ENCODE data around the gene LRRC49. TPM values are rescaled to one million over a fixed set of nuclear protein-coding genes. Genes with fewer than 3 reads are reported as not detected.
A peak's percentile ranks its signal among the peaks of the same experiment; 100 is the strongest.

The LRRC49 gene
- total and polyA plus RNA-seq, 2 of the 4 experiments (the other 2 are of a cell fraction): 8.6 to 16.8 TPM

GRCh38 chr15:71066983-71067382 lies 174.4 kb downstream of the LRRC49 start:
- H4K91ac ChIP-seq (ENCODE audit: insufficient read depth, low read depth, low read length): no peak overlapping the region
- no peaks in the 10 kb centered on the region for H3K36me3 ChIP-seq (ENCODE audit: control insufficient read depth, insufficient read depth, low read length)
- POLR2A ChIA-PET (ENCODE audit: unreplicated experiment): no interaction called here
- 0 out of 2 replicates have a peak overlapping the region, but pooled peaks have one; percentile 12 for H3K14ac ChIP-seq (replicated peaks; ENCODE audit: low read depth, low read length)
- peak overlapping the region in 1 of 2 experiments; percentile 83; a peak in 1 of 4 replicates for H4K8ac ChIP-seq (ENCODE audit: low read depth in 2 of 2, low read length in 2 of 2)
- TF ChIP-seq CTCF (conservative IDR thresholded peaks at IDR 0.05; ENCODE audit: low read depth, low read length) (no peak), RCOR1 (IDR thresholded peaks at IDR 0.05; ENCODE audit: insufficient replicate concordance, low read length) (peak; percentile 66), CEBPB (IDR thresholded peaks at IDR 0.05; ENCODE audit: low read depth, low read length) (peak; percentile 77), SMC3 (IDR thresholded peaks at IDR 0.05; ENCODE audit: low read depth, low read length) (no peak), MAFK (IDR thresholded peaks at IDR 0.05; ENCODE audit: low read depth, low read length) (0 out of 2 replicates have a peak, but pooled peaks have one; percentile 11), FOS (IDR thresholded peaks at IDR 0.05; ENCODE audit: low read depth, low read length) (peak; percentile 50; the same call in 1 of the 2 replicates), POLR2A (IDR thresholded peaks at IDR 0.05; ENCODE audit: low read depth, low read length) (no peak), USF2 (IDR thresholded peaks at IDR 0.05; ENCODE audit: low read depth, low read length) (peak; percentile 63), MAZ (IDR thresholded peaks at IDR 0.05; ENCODE audit: borderline replicate concordance, low read depth, low read length) (no peak), CHD1 (IDR thresholded peaks at IDR 0.05; ENCODE audit: low read depth, low read length) (no peak), MXI1 (IDR thresholded peaks at IDR 0.05; ENCODE audit: borderline replicate concordance, low read depth, low read length) (peak; percentile 11; the same call in 1 of the 2 replicates), RAD21 (IDR thresholded peaks at IDR 0.05; ENCODE audit: low read length) (no peak), RFX5 (IDR thresholded peaks at IDR 0.05; ENCODE audit: low read depth, low read length) (no peak), BHLHE40 (IDR thresholded peaks at IDR 0.05; ENCODE audit: low read depth, low read length) (peak; percentile 71), NFE2L2 (IDR thresholded peaks at IDR 0.05; ENCODE audit: low read depth, low read length) (peak; percentile 46; the same call in 1 of the 2 replicates)
- TF ChIP-seq, protein P1, sequence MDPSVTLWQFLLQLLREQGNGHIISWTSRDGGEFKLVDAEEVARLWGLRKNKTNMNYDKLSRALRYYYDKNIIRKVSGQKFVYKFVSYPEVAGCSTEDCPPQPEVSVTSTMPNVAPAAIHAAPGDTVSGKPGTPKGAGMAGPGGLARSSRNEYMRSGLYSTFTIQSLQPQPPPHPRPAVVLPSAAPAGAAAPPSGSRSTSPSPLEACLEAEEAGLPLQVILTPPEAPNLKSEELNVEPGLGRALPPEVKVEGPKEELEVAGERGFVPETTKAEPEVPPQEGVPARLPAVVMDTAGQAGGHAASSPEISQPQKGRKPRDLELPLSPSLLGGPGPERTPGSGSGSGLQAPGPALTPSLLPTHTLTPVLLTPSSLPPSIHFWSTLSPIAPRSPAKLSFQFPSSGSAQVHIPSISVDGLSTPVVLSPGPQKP (IDR thresholded peaks at IDR 0.05; ENCODE audit: borderline replicate concordance, low read depth, low read length): no peak
- no peaks in the 10 kb centered on the region for H3K27me3 ChIP-seq (ENCODE audit: control insufficient read depth, insufficient read depth, low read length)
- H3K23ac ChIP-seq (ENCODE audit: low read depth, low read length): no peak overlapping the region
- CTCF ChIA-PET: no interaction called here
- H2AFZ ChIP-seq (replicated peaks; ENCODE audit: low read length, poor library complexity): peak overlapping the region; percentile 46
- dilution Hi-C loops (cut with HindIII; ENCODE audit: low sequenced_read_pairs, unreplicated experiment) (no loop called here), intact Hi-C loops (cut with micrococcal nuclease) (no loop called here), in situ Hi-C loops (cut with MboI; ENCODE audit: low sequenced_read_pairs) (no loop called here)
- DNase-seq (peak; percentile 99), ATAC-seq (ENCODE audit: low read depth) (peak; percentile 79)
- peak overlapping the region; percentile 28 for H3K4ac ChIP-seq (ENCODE audit: low read depth, low read length)
- peak overlapping the region; percentile 95; the same call in 1 of the 2 replicates for H2BK120ac ChIP-seq (ENCODE audit: low read depth, low read length)
- no peak overlapping the region for H3K4me2 ChIP-seq (ENCODE audit: low read depth, low read length)
- 30% methylated on average over 2 of the region's 5 CpGs; no CpG with 5 or more reads in 1 of the 2 experiments for WGBS, 2 experiments (ENCODE audit: extremely low coverage in 2 of 2, insufficient read length in 1 of 2)
- H3K4me1 ChIP-seq (ENCODE audit: control insufficient read depth, insufficient read depth, low read length): peaks cover 6% of the 10 kb centered on the region; the same call in 1 of the 2 replicates
- no peaks in the 10 kb centered on the region; the same call in 1 of the 2 replicates for H3K9me3 ChIP-seq (ENCODE audit: control insufficient read depth, insufficient read depth, low read length)
- H3K9me1 ChIP-seq (ENCODE audit: insufficient read depth, low read length): peaks cover 5% of the 10 kb centered on the region
- no peaks in the 10 kb centered on the region for H3K79me1 ChIP-seq (ENCODE audit: low read depth in 1 of 2, low read length in 2 of 2)
- no peaks in the 10 kb centered on the region for H4K20me1 ChIP-seq (ENCODE audit: insufficient read depth, low read length)
- peak overlapping the region; percentile 46 for H2AK5ac ChIP-seq (ENCODE audit: low read depth, low read length)
- peak overlapping the region; percentile 33; the same call in 1 of the 2 replicates for H3K27ac ChIP-seq (ENCODE audit: insufficient read depth, low read length)
- no peak overlapping the region for H3K4me3 ChIP-seq (ENCODE audit: insufficient read depth, low read depth, low read length)
- H2AK9ac ChIP-seq (replicated peaks; ENCODE audit: low read depth, low read length, poor library complexity): no peak overlapping the region
- H3K18ac ChIP-seq (ENCODE audit: low read depth, low read length): peak overlapping the region; percentile 52; the same call in 1 of the 2 replicates
- peak overlapping the region; percentile 94; the same call in 1 of the 2 replicates for H2BK20ac ChIP-seq (ENCODE audit: low read depth, low read length)
- H4K5ac ChIP-seq (ENCODE audit: low read depth, low read length): no peak overlapping the region
- no peak overlapping the region for H3K9ac ChIP-seq (ENCODE audit: low read depth, low read length)
- H3K56ac ChIP-seq (ENCODE audit: extremely low read depth, insufficient read depth, low read length): no peak overlapping the region
- peak overlapping the region; percentile 88 for H2BK5ac ChIP-seq (ENCODE audit: low read depth, low read length, poor library complexity, severe bottlenecking)
- 0 out of 3 replicates have a peak overlapping the region, but pooled peaks have one; percentile 6 for H2BK15ac ChIP-seq (ENCODE audit: low read depth, low read length)
- no TSS peak for BruUV-seq (replicated peaks)

Data from IMR-90 (cell line).